SK-N-SH (cell line): Measurements from ENCODE around the gene KCNE3. TPM values are rescaled to one million over a fixed set of nuclear protein-coding genes. Genes with fewer than 3 reads are reported as not detected.

ENCODE experiments used
- CTCF ChIA-PET: fragments of 300-600, 350-600 bp; formaldehyde crosslinking; extraction: SDS; loops from one replicate; lab custom pipeline; 2021; lab: Yijun Ruan, JAX
- POLR2A ChIA-PET: fragments of 350-600 bp; sonication (Branson Sonifier 250); formaldehyde crosslinking; extraction: SDS; loops from one replicate; lab custom pipeline; 2020; ENCODE audit warnings: antibody characterized with exemption, inconsistent platforms; lab: Yijun Ruan, JAX
- DNase-seq: peaks from one replicate; pipeline ENCODE4 v3.0.0; 2012
- H2AFZ ChIP-seq: fragments of 200-600 bp; sonication (generic); 2 replicates; pipeline ENCODE4 v1.8.1; 2016; ENCODE audit warnings: antibody characterized with exemption, mild to moderate bottlenecking, low read depth
- H3F3A ChIP-seq: fragments of 200-600 bp; sonication (generic); replicated peaks from 2 replicates; pipeline ENCODE3; 2016; ENCODE audit warnings: antibody characterized with exemption, mild to moderate bottlenecking; ENCODE audit not compliant: insufficient read depth
- H3K27ac ChIP-seq, 2 experiments: fragments of 200-500 bp in 1 of 2; fragments of 200-600 bp in 1 of 2; sonication (Bioruptor generic) in 1 of 2; sonication (generic), shearing (Covaris generic) in 1 of 2; 2 replicates each; pipeline versions ENCODE4 v1.5.1 to v1.6.1; 2014 to 2016; ENCODE audit warnings: low read depth in 2 of 2, inconsistent platforms in 1 of 2, low read length in 1 of 2, mild to moderate bottlenecking in 1 of 2, mixed read lengths in 1 of 2
- H3K27me3 ChIP-seq: fragments of 200-600 bp; sonication (generic), shearing (Covaris generic); 2 replicates; pipeline ENCODE4 v1.6.1; 2016; ENCODE audit warnings: mixed run types; ENCODE audit not compliant: insufficient read depth
- H3K36me3 ChIP-seq, 2 experiments: fragments of 200-500 bp in 1 of 2; fragments of 200-600 bp in 1 of 2; sonication (Bioruptor generic) in 1 of 2; sonication (generic) in 1 of 2; replicated peaks in 1 of 2; 2 replicates each; pipeline versions ENCODE3 to v1.5.1; 2014 to 2016; ENCODE audit warnings: low read length in 1 of 2, mild to moderate bottlenecking in 1 of 2; ENCODE audit not compliant: insufficient read depth in 2 of 2, control insufficient read depth in 1 of 2
- H3K4me1 ChIP-seq, 2 experiments: fragments of 200-500 bp in 1 of 2; fragments of 200-600 bp in 1 of 2; sonication (Bioruptor generic) in 1 of 2; sonication (generic), shearing (Covaris generic) in 1 of 2; 2 replicates each; pipeline versions ENCODE4 v1.5.1 to v1.6.1; 2014 to 2016; ENCODE audit warnings: low read depth in 1 of 2, low read length in 1 of 2, mixed run types in 1 of 2; ENCODE audit not compliant: insufficient read depth in 2 of 2, control insufficient read depth in 1 of 2
- H3K4me2 ChIP-seq: fragments of 200-600 bp; sonication (generic), shearing (Covaris generic); 2 replicates; pipeline ENCODE4 v1.6.1; 2017; ENCODE audit warnings: mixed run types
- H3K4me3 ChIP-seq, 2 experiments: fragments of 200-500 bp in 1 of 2; fragments of 200-600 bp in 1 of 2; sonication (Bioruptor generic) in 1 of 2; sonication (generic), shearing (Covaris generic) in 1 of 2; 2 replicates each; pipeline versions ENCODE4 v1.5.1 to v1.8.1; 2014 to 2016; ENCODE audit warnings: low read depth in 2 of 2, inconsistent platforms in 1 of 2, low read length in 1 of 2, mild to moderate bottlenecking in 1 of 2, mixed read lengths in 1 of 2, moderate library complexity in 1 of 2
- H3K79me2 ChIP-seq: fragments of 200-600 bp; sonication (generic); 2 replicates; pipeline ENCODE4 v1.8.1; 2017; ENCODE audit warnings: mild to moderate bottlenecking; ENCODE audit not compliant: insufficient read depth
- H3K9ac ChIP-seq: fragments of 200-600 bp; sonication (generic); 2 replicates; pipeline ENCODE4 v1.6.1; 2017; ENCODE audit warnings: mixed run types
- H3K9me2 ChIP-seq: fragments of 200-600 bp; sonication (generic); 2 replicates; pipeline ENCODE4 v1.6.1; 2017; ENCODE audit warnings: mixed run types
- H3K9me3 ChIP-seq: fragments of 200-600 bp; sonication (generic); 2 replicates; pipeline ENCODE4 v1.6.1; 2017; ENCODE audit warnings: mixed run types, mild to moderate bottlenecking, moderate library complexity
- H4K20me1 ChIP-seq: fragments of 200-600 bp; sonication (generic); 2 replicates; pipeline ENCODE4 v1.6.1; 2017; ENCODE audit warnings: mild to moderate bottlenecking, mixed run types; ENCODE audit not compliant: insufficient read depth
- CHD2 ChIP-seq: fragments of 150-350 bp; IDR thresholded peaks from 2 replicates; pipeline ENCODE4 v1.6.1; 2018; ENCODE audit warnings: low read length; ENCODE audit not compliant: partially characterized antibody
- EP300 ChIP-seq, 2 experiments: IDR thresholded peaks; 2 replicates each; pipeline versions ENCODE4 v1.4.0 to v1.6.1; 2012; ENCODE audit warnings: borderline replicate concordance in 1 of 2, low read depth in 1 of 2, low read length in 1 of 2
- FOXJ3 ChIP-seq: sonication (generic); formaldehyde crosslinking; IDR thresholded peaks from 2 replicates; pipeline ENCODE4 v1.5.1; 2020; ENCODE audit warnings: mild to moderate bottlenecking, missing genetic modification reagents
- FOXM1 ChIP-seq: IDR thresholded peaks from 2 replicates; pipeline ENCODE4 v1.4.0; 2012; ENCODE audit warnings: low read depth, mild to moderate bottlenecking
- GABPA ChIP-seq: IDR thresholded peaks from 2 replicates; pipeline ENCODE4 v1.4.0; 2012; ENCODE audit warnings: low read depth, mild to moderate bottlenecking
- IRF3 ChIP-seq: fragments of 150-350 bp; IDR thresholded peaks from 2 replicates; pipeline ENCODE4 v1.6.1; 2016; ENCODE audit warnings: mild to moderate bottlenecking, low read depth, low read length
- JUND ChIP-seq: IDR thresholded peaks from 2 replicates; pipeline ENCODE4 v1.4.0; 2012
- MEF2A ChIP-seq: IDR thresholded peaks from 2 replicates; pipeline ENCODE4 v1.4.0; 2012; ENCODE audit warnings: low read depth, borderline replicate concordance
- MXI1 ChIP-seq: IDR thresholded peaks from 2 replicates; pipeline ENCODE4 v1.6.1; 2012; ENCODE audit warnings: mild to moderate bottlenecking, low read depth, low read length, improper control_type of control experiment
- NFIC ChIP-seq: IDR thresholded peaks from 2 replicates; pipeline ENCODE4 v1.4.0; 2012; ENCODE audit warnings: borderline replicate concordance
- PBX3 ChIP-seq: IDR thresholded peaks from 2 replicates; pipeline ENCODE4; 2012
- RAD21 ChIP-seq: IDR thresholded peaks from 2 replicates; pipeline ENCODE4 v1.6.1; 2012; ENCODE audit warnings: mild to moderate bottlenecking, low read length
- RXRA ChIP-seq: IDR thresholded peaks from 2 replicates; pipeline ENCODE4 v1.4.0; 2012; ENCODE audit warnings: low read depth, mild to moderate bottlenecking, borderline replicate concordance
- SIN3A ChIP-seq: IDR thresholded peaks from 2 replicates; pipeline ENCODE4 v1.6.1; 2012; ENCODE audit warnings: low read depth, mild to moderate bottlenecking, low read length, moderate library complexity, borderline replicate concordance
- TAF1 ChIP-seq: IDR thresholded peaks from 2 replicates; pipeline ENCODE4 v1.6.1; 2012; ENCODE audit warnings: low read depth, mild to moderate bottlenecking, low read length, moderate library complexity, borderline replicate concordance
- TEAD4 ChIP-seq: IDR thresholded peaks from 2 replicates; pipeline ENCODE4 v1.4.0; 2012; ENCODE audit warnings: mild to moderate bottlenecking, borderline replicate concordance; ENCODE audit not compliant: insufficient read depth
- ZBTB33 ChIP-seq: IDR thresholded peaks from 2 replicates; pipeline ENCODE4 v1.4.0; 2012; ENCODE audit warnings: low read depth, borderline replicate concordance
- WGBS: methylation state at CpG from one replicate; pipeline ENCODE4 v1.1.6; 2017; ENCODE audit warnings: low lambda C conversion rate; 5-methylcytosine and 5-hydroxymethylcytosine counted together
- polyA plus RNA-seq, 3 experiments: library from polyadenylated mRNA; depleted of rRNA; stranded (reverse); fragments of >200 nt; gene quantifications; 2 replicates each; pipeline ENCODE4 v1.2.3, GENCODE V29; 2012

KCNE3 gene
- polyA plus RNA-seq, 1 of the 3 experiments (the other 2 are of a cell fraction): not detected

- POLR2A ChIA-PET: no interaction called here
- no peaks in the 10 kb centered on the region; the same call in 1 of the 2 replicates for H3K27me3 ChIP-seq
- no peaks in the 10 kb centered on the region for H3K9me2 ChIP-seq
- CTCF ChIA-PET: interaction anchor here (3.1 to 3.6 kb wide), 2 partner anchors 12 to 106 kb away, joined by 16 to 40 read pairs; no protein-coding TSS in a partner anchor
- no peaks in the 10 kb centered on the region for H3F3A ChIP-seq
- H3K9ac ChIP-seq: no peak overlapping the region
- no peak overlapping the region for H3K4me3 ChIP-seq
- no peak overlapping the region for H2AFZ ChIP-seq
- no peak overlapping the region for H3K27ac ChIP-seq
- WGBS: 63% methylated on average over 1 of the region's 1 CpG
- H3K4me2 ChIP-seq: no peak overlapping the region
- H3K4me1 ChIP-seq: no peaks in the 10 kb centered on the region; a peak in 1 of 4 replicates
- H3K36me3 ChIP-seq: no peaks in the 10 kb centered on the region
- TF ChIP-seq IRF3: no peak
- TF ChIP-seq JUND: no peak
- no peak for TF ChIP-seq ZBTB33
- no peaks in the 10 kb centered on the region for H4K20me1 ChIP-seq
- no peak for DNase-seq
- no peaks in the 10 kb centered on the region for H3K79me2 ChIP-seq
- H3K9me3 ChIP-seq: no peaks in the 10 kb centered on the region
Measured at GRCh38 chr11:74464746-74465145, 2.6 kb downstream of the KCNE3 start.

GRCh38 chr11:74463216-74463615 is 4.1 kb downstream of the KCNE3 start:
- H3K27me3 ChIP-seq: no peaks in the 10 kb centered on the region; the same call in 1 of the 2 replicates
- H3K9me3 ChIP-seq: no peaks in the 10 kb centered on the region
- no peaks in the 10 kb centered on the region for H3K79me2 ChIP-seq
- H4K20me1 ChIP-seq: no peaks in the 10 kb centered on the region
- H3K36me3 ChIP-seq: no peaks in the 10 kb centered on the region
- no peak overlapping the region for H3K9ac ChIP-seq
- no peak overlapping the region for H3K27ac ChIP-seq
- WGBS: no CpG with 5 or more reads among the region's 1 CpG
- ChIA-PET CTCF (interaction anchor here (0.8 to 3.6 kb wide), 5 partner anchors 11 to 107 kb away, joined by 3 to 40 read pairs (median 11); partner anchors contain the start of gene LIPT2), POLR2A (no interaction called here)
- no peak overlapping the region for H3K4me3 ChIP-seq
- DNase-seq: no peak
- no peaks in the 10 kb centered on the region for H3K9me2 ChIP-seq
- H3K4me1 ChIP-seq: no peaks in the 10 kb centered on the region; a peak in 1 of 4 replicates
- H3K4me2 ChIP-seq: no peak overlapping the region
- no peak overlapping the region for H2AFZ ChIP-seq
- no peaks in the 10 kb centered on the region for H3F3A ChIP-seq
- TF ChIP-seq MEF2A (no peak), IRF3 (no peak), EP300 (IDR thresholded peaks at IDR 0.05; ENCODE audit: borderline replicate concordance in 1 of 2, low read depth in 1 of 2, low read length in 1 of 2) (no peak), TAF1 (no peak), TEAD4 (no peak), FOXM1 (no peak), ZBTB33 (no peak), RAD21 (no peak), CHD2 (no peak), NFIC (no peak), MXI1 (no peak), GABPA (no peak), RXRA (no peak), JUND (no peak), FOXJ3 (CRISPR knock-in tag) (no peak), SIN3A (no peak), PBX3 (no peak)
